HG03066 (cell line): ENCODE measurements around the gene MSI2.
"Not testable (repeated sequence)": the region's sequence is repeated elsewhere in the genome, so short reads cannot be mapped to it uniquely, and the experiment has no call there.

Source experiments
- ATAC-seq: cut with Tn5 transposase; IDR thresholded peaks from one replicate; pipeline ENCODE4 v1.9.1; 2021; ENCODE audit warnings: low read depth; ENCODE audit not compliant: unreplicated experiment

The MSI2 gene

DNA sequence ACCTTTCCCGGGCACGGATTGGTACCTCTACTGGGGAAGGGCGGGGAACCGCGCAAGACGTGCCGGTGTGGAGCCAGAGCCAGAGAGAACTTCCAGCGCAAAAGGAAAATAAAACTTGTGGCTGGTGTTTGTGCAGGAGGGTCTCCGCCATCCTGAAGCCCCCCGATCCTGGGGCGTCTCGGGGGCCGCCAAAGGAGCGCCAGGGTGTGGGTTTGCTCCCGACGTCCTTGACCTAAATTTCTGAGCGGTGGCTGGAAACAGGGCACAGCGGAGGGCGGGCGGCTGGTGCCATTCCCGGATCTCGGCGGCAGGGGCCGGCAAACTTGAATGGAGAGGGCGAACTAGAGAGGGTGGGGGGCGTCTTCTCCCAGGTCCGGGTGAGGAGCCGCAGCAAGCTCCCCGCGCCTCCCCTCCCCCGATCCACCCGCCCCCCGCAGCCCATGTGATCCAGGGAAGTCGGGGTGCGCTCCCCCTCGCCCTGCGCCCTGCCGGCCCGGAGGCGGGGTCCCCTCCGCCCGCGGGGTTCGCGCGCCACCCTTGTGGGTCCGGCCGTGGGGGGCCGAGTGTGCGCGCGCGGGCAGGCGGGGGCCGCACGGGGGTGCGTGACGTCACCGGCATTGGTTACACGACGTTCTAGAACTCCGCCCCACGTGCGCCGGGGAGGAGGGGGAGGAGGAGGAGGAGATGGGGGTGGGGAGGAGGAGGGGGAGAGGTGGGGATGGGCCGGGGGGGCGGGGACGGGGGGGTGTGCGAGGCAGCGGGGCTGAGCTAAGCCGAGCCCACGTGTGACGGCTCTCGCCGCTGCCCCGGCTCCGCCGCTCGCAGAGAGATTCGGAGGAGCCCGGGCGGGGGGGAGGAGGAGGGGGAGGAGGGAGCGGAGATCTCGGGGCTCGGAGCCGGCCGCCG is at the start of gene MSI2:
Gene MSI2, plus strand, starts transcription at position 748 of the 906 bp plus-strand sequence. CDS start 220 bp downstream, outside the sequence.
- peak; percentile 65 for ATAC-seq

- ATAC-seq, result no peak
Measured at GRCh38 chr17:57206928-57207327, 49.4 kb upstream of the MSI2 start.

DNA sequence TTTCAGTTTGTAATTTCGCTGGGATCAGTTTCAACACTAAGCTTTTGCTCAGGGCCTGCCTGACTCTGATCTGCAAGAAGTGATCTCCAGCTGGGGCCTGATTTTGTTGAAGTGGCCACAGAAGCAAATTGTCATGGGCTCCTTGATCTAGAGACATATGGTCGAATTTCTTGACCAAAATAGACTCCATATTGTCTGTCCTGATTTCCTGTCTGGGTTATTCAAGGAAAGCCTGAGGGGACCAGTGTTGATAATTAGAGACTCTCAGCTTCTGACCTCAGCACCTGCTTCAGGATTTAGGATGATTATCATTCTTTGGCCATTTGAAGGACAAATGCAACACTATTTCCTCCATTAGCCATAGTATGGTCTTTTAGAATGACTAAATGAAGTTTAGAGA is 48.9 kb upstream of the MSI2 start:
- ATAC-seq, result no peak

DNA sequence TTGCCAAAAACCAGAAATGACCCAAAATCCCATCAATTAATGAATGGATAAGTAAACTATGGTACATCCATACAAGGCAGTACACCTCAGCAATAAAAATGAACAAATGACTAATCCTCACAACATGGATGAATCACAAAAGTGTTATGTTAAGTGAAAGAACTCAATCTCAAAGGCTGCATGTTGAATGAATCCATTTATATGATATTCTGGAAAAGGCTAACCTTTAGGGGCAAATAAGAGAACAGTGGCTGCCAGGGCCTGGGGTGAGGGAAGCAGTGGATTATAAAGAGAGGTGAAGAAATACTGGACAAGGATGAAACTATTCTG is 46.1 kb upstream of the MSI2 start:
- ATAC-seq, result no peak

DNA sequence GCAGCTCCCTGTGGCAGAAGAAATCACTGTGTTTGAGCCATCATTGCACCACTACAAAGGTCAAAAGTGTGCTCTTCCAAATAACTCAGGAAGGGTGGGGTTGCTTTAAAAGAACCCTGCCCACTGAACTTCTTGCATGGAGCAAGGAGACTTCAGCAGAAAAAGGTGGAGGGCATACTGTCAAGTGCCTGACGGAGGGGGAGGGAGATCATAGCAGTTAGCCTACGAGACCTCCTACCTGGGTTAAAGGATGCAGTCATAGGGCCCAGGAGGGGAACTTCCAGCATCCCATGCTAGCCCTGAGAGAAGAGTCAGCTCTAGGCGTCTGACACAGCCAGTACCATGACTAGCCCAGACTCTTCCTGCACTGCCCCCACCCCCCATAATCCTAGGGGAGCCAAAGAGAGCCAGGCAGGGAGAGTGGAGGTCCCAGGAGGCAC is 45.3 kb upstream of the MSI2 start:
- no peak for ATAC-seq

- ATAC-seq, result no peak
Measured at GRCh38 chr17:57211543-57211942, 44.8 kb upstream of the MSI2 start.

- no peak for ATAC-seq
Measured at GRCh38 chr17:57213180-57213825, 43.0 kb upstream of the MSI2 start.

- ATAC-seq, result no peak
Measured at GRCh38 chr17:57215317-57215716, 41.0 kb upstream of the MSI2 start.

DNA sequence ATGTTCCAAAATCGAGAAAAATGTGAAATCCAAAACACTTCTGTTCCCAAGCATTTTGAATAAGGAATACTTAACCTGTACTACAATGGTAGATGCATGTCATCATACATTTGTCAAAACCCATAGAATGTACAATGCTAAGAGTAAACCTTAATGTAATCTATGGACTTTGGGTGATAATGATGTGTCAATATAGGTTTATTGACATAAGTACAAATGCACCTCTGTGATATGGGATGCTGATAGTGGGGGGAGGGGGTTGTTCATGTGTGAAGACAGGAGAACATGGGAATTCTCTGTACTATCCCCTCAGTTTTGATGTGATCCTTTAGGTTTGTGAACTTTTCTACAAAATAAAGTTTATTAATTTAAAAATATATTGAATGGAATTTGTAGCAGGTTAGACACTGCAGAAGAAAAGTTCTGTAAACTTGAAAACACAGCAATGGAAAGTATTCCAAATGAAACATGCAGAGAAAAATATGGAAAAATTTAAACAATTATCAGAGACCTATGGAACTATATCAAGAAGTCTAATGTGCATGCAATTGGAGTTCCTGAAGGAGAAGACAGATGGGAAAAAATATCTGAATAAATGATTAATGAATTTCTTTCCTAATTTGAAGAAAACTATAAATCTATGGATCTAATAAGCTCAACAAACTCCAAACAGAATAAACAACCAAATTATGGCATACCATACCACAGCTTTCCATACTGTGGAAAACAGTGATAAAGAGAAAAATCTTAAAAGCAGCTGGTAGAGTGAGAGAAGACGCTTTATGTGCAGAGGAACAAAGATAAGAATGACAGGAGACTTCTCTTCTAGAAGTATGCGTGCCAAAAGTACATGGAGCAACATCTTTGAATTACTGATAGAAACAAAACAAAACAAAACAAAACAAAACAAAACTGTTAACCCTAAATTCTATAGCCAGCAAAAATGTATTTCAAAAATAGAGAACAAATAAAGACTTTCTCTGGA is 34.7 kb upstream of the MSI2 start:
- ATAC-seq, result no peak

- ATAC-seq, result not testable (repeated sequence)
Measured at GRCh38 chr17:57222422-57222821, 33.9 kb upstream of the MSI2 start.

- no peak for ATAC-seq
Measured at GRCh38 chr17:57225127-57225526, 31.2 kb upstream of the MSI2 start.

- no peak for ATAC-seq
Measured at GRCh38 chr17:57226793-57227192, 29.5 kb upstream of the MSI2 start.

DNA sequence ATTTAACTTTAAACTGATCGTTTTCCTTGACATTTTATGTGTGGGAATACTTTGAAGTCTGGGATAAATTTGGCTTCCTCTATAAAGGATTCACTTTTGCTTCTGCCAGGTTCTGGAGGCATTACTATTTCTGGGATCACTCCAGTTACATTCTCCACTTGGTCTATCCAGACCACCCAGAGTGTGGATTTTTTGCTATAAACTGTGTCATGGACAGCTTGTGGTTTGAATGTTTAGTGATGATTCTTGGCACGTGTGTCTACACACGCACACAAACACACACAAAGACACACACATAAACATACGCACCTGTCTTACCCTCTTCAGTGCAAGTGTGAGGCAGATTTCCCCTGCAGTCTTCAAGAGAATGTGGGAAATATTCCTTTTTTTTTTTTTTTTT is 27.4 kb upstream of the MSI2 start:
- no peak for ATAC-seq

GRCh38 chr17:57234061-57234738 is 22.1 kb upstream of the MSI2 start:
- no peak for ATAC-seq

DNA sequence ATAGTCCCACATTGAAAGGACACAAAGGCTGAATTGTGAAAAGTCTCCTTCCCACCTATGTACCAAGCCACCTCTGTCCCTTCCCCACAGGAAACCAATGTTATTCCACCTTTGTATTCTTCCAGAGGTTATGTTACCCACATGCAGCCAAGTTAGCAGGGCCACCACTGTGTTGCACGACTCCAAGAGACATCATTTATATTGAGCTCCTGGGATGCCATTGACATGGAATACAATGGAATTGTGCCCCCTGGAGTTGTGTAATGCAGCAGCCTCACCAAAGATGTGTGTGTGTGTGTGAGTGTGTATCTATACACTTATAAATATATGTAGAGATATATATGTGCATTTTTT is 21.6 kb upstream of the MSI2 start:
- ATAC-seq, result no peak

GRCh38 chr17:57235124-57235523 is 21.2 kb upstream of the MSI2 start:
- ATAC-seq, result no peak

DNA sequence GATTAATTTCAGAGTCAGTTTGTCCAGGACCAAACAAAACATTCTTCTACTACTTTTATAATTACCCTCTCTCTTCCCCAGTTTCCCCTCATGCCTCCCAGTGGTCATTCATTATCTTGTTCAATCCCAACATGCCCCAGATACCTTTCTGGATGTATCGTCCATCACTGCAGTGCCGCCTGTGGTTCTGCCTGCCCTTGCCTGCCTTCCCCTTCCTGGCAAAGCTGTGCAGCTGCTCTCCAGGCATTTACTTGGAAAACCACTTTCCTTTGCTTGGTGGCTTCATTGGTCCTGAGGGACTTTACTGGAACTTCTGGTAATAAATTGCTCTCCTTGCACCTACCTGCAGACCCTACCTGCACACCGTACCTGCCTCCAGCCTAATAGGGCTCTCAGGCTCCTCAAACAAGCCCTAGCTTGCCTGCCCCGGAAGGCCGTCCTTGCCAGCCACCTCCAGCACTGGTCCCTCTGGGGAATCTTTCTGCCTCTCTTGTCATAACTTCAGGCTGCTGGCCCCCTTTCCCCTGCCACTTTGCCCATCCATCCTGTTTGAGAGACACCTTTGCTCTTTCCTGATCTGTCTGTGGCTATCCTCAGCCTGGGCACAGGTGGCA is 19.5 kb upstream of the MSI2 start:
- no peak for ATAC-seq

DNA sequence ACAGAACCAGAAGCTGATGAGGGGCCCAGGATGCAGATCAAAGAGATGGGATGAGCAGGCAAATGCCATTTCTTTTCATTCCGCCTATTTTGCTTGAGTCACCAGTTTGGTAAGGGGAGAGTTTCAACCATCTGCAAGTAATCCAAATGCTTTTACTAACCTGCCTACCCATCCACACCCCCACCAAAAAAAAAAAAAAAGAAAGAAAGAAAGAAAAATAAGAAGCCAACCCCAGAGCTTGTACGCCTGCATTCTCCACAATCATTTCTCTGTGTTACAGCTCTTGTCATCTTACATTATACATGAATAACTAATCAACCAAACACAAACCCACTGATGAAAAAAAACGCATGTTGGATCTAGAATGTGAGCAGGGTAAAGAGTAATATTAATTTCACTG is 15.7 kb upstream of the MSI2 start:
- ATAC-seq, result no peak

GRCh38 chr17:57242148-57242547 is 14.2 kb upstream of the MSI2 start:
- no peak for ATAC-seq

GRCh38 chr17:57243171-57243622 is 13.1 kb upstream of the MSI2 start:
- ATAC-seq, result no peak
